GM18511 (cell line): Measurements from ENCODE around the gene SPC25.

Experiments used
- ATAC-seq: cut with Tn5 transposase; IDR thresholded peaks from one replicate; pipeline ENCODE4 v1.9.1; 2021; ENCODE audit warnings: mild to moderate bottlenecking, moderate library complexity; ENCODE audit not compliant: unreplicated experiment

SPC25 gene

DNA sequence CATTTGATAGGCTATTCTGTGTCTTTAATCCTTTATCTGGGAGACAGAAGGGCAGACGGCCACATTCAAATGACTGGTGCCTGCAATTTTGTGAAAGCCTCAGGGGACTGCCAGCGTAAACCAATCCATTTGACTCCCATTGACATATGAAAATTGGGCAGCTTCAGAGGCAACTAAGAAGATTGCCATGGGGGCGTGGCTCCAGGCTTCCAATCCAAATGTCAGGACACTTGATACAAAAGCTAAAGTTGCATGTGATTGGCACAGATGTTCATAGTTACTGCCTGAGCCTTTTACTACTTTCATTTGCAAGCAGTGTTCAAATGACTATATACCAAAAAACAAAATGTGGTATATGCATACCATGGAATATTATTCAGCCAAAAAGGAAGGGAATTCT is 42.0 kb downstream of the SPC25 start:
- ATAC-seq: no peak

- no peak for ATAC-seq
Measured at GRCh38 chr2:168843253-168843652, 47.0 kb downstream of the SPC25 start.

DNA sequence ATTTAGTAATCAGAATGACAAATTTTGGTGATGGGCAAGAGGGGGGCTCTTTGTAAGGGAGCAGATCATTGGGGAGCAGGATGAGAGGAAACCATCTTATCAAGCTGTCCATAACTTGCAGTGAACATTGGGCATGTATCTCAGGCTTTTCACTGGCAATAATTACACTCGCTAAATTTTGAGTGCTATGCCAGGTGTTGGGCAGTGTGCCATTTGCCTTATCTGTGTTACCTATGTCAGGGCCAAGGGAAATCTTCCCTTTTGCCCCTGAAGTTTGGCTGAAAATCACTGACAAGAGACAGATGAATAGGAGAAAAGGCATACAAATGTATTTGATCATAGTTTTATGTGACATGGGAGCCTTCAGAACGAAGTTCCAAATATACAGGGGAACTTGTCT is 48.8 kb downstream of the SPC25 start:
- no peak for ATAC-seq

- no peak for ATAC-seq
Measured at GRCh38 chr2:168835969-168836368, 54.3 kb downstream of the SPC25 start.

DNA sequence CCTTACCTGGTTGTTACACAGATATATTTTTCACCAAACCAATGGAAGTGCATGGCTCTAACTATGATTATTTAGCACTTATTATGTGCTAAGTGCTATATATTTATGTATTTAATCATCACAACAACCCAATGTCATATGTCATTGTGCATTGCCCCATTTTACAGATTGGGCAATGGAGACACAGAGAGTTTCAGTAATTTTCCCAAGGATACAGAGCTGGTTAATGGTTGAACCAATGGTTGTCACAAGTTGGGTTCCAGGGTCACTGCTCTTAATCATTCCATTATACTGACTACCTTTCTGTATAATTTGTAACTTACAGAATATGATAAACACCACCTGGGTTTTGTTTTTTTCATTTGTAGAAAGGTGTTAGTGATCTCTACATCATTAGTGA is 58.6 kb downstream of the SPC25 start:
- ATAC-seq: no peak

- no peak for ATAC-seq
Measured at GRCh38 chr2:168830958-168831357, 59.3 kb downstream of the SPC25 start.

DNA sequence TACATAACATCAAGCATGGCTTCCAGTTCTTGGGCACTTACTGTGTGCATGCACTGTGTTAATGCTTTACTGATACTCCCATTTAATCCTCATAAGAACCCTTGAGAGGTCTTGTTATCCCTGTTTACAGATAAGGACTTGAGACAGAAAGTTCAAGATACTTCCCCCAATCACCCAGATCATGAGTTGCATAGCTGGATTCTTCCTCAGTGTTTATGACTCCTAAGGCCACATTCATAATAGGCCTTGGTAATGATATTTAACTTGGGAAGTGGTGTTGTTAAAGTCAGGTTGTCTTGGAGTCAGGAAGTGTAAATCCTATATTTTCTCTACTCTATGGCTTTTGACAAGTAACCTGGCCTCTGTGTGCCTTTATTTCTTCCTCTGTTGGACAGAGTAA is 65.1 kb downstream of the SPC25 start:
- no peak for ATAC-seq

- no peak for ATAC-seq
Measured at GRCh38 chr2:168821992-168822391, 68.2 kb downstream of the SPC25 start.

GRCh38 chr2:168821577-168821976 is 68.7 kb downstream of the SPC25 start:
- no peak for ATAC-seq
